GM12878 (cell line): ENCODE results near the gene SESTD1. TPM values are rescaled to one million over a fixed set of nuclear protein-coding genes. Genes with fewer than 3 reads are reported as not detected.

ENCODE experiments used
- ATAC-seq: fragments of 200-7000 bp; cut with Tn5 transposase; 3 replicates; pipeline ENCODE4 v1.9.1; 2020; ENCODE audit warnings: mild to moderate bottlenecking, moderate library complexity
- BruUV-seq: library from RNA; stranded (reverse); fragments of 400-500 nt; replicated peaks from 2 replicates; lab custom pipeline; 2021; lab: Mats Ljungman, UMichigan
- CTCF ChIA-PET: fragments of 300-600 bp; sonication (Branson Sonifier 250); formaldehyde crosslinking; extraction: SDS; loops from one replicate; lab custom pipeline; 2021; ENCODE audit warnings: inconsistent platforms; lab: Yijun Ruan, JAX
- POLR2A ChIA-PET: fragments of 350-600 bp; formaldehyde crosslinking; extraction: SDS; loops from one replicate; lab custom pipeline; 2021; ENCODE audit warnings: inconsistent platforms; lab: Charles Lee
- RAD21 ChIA-PET: fragments of 300-600 bp; sonication (Branson Sonifier 250); formaldehyde crosslinking; loops from one replicate; lab custom pipeline; 2023; ENCODE audit warnings: antibody characterized with exemption; ENCODE audit not compliant: unreplicated experiment; lab: Charles Lee
- SMC1A ChIA-PET: fragments of 300-600 bp; sonication (Branson Sonifier 250); formaldehyde crosslinking; loops from one replicate; lab custom pipeline; 2023; ENCODE audit not compliant: unreplicated experiment, uncharacterized antibody; lab: Charles Lee
- DNase-seq: peaks from one replicate; pipeline ENCODE4 v3.0.0-alpha.2; 2011; ENCODE audit warnings: low read depth, low spot score
- FAIRE-seq: peaks from 3 replicates; lab custom pipeline; 2011; peaks lifted over from hg19 to GRCh38; lab: Jason Lieb, UNC
- H2AFZ ChIP-seq: 2 replicates; pipeline ENCODE4 v1.6.0; 2011; ENCODE audit warnings: low read depth, low read length, control low read depth; ENCODE audit not compliant: control insufficient read depth
- H3K27ac ChIP-seq: 2 replicates; pipeline ENCODE4 v1.5.1; 2011; ENCODE audit warnings: control low read depth; ENCODE audit not compliant: control insufficient read depth, insufficient read depth
- H3K27me3 ChIP-seq, 2 experiments: replicated peaks in 1 of 2; 2 replicates each; pipeline versions ENCODE4 v1.6.0 to v1.6.1; 2011; ENCODE audit warnings: low read length in 1 of 2; ENCODE audit not compliant: control insufficient read depth in 2 of 2, insufficient read depth in 2 of 2
- H3K36me3 ChIP-seq, 2 experiments: 2 replicates each; pipeline ENCODE4 v1.5.1; 2011; ENCODE audit warnings: low read length in 1 of 2; ENCODE audit not compliant: control insufficient read depth in 2 of 2, insufficient read depth in 2 of 2
- H3K4me1 ChIP-seq: 2 replicates; pipeline ENCODE4 v1.6.1; 2011; ENCODE audit warnings: mild to moderate bottlenecking, low read length, moderate library complexity, mixed read lengths; ENCODE audit not compliant: control insufficient read depth, insufficient read depth
- H3K4me2 ChIP-seq: 2 replicates; pipeline ENCODE4 v1.6.0; 2011; ENCODE audit warnings: control low read depth; ENCODE audit not compliant: control insufficient read depth, insufficient read depth
- H3K4me3 ChIP-seq: fragments of 200-600 bp; sonication (generic); 2 replicates; pipeline ENCODE4 v1.5.1; 2016
- H3K79me2 ChIP-seq: 2 replicates; pipeline ENCODE4 v1.6.0; 2011; ENCODE audit warnings: low read length; ENCODE audit not compliant: control insufficient read depth, insufficient read depth
- H3K9ac ChIP-seq: 2 replicates; pipeline ENCODE4 v1.8.0; 2011; ENCODE audit warnings: low read length, control low read depth, mixed read lengths; ENCODE audit not compliant: control insufficient read depth, insufficient read depth
- H3K9me3 ChIP-seq: replicated peaks from 3 replicates; pipeline ENCODE4 v1.5.1; 2011; ENCODE audit warnings: mild to moderate bottlenecking, low read length; ENCODE audit not compliant: control insufficient read depth, insufficient read depth
- H4K20me1 ChIP-seq: 2 replicates; pipeline ENCODE4 v1.6.0; 2011; ENCODE audit not compliant: control insufficient read depth, insufficient read depth
- BHLHE40 ChIP-seq, 2 experiments: fragments of 450-650 bp in 1 of 2; IDR thresholded peaks; 2 replicates each; pipeline ENCODE4 v1.6.1; 2011 to 2017; ENCODE audit warnings: low read depth in 2 of 2, borderline replicate concordance in 1 of 2, improper control_type of control experiment in 1 of 2, low read length in 1 of 2, mild to moderate bottlenecking in 1 of 2
- EED ChIP-seq: sonication (generic); IDR thresholded peaks from 2 replicates; pipeline ENCODE4 v1.6.1; 2016; ENCODE audit warnings: antibody characterized with exemption, low read depth
- JUNB ChIP-seq: IDR thresholded peaks from 2 replicates; pipeline ENCODE4 v1.6.1; 2016; ENCODE audit warnings: antibody characterized with exemption, mild to moderate bottlenecking
- NBN ChIP-seq: fragments of 450-650 bp; IDR thresholded peaks from 2 replicates; pipeline ENCODE4 v1.6.1; 2016
- NFIC ChIP-seq: IDR thresholded peaks from 2 replicates; pipeline ENCODE4 v1.6.1; 2012; ENCODE audit warnings: low read depth, mild to moderate bottlenecking, inconsistent platforms, low read length, moderate library complexity
- RAD21 ChIP-seq: IDR thresholded peaks from 2 replicates; pipeline ENCODE4 v1.6.1; 2011; ENCODE audit warnings: mild to moderate bottlenecking, low read depth, low read length, moderate library complexity; ENCODE audit not compliant: insufficient read depth
- RUNX3 ChIP-seq: IDR thresholded peaks from 2 replicates; pipeline ENCODE4 v1.6.1; 2012; ENCODE audit warnings: low read length, inconsistent platforms
- SMC3 ChIP-seq: IDR thresholded peaks from 2 replicates; pipeline ENCODE4 v1.6.1; 2011; ENCODE audit warnings: low read length, improper control_type of control experiment, borderline replicate concordance
- TCF7 ChIP-seq: IDR thresholded peaks from 2 replicates; pipeline ENCODE4 v1.6.1; 2014; ENCODE audit warnings: antibody characterized with exemption, borderline replicate concordance
- WGBS: methylation state at CpG from one replicate; pipeline ENCODE4 v1.1.6; 2016; ENCODE audit warnings: low lambda C conversion rate; ENCODE audit not compliant: insufficient replicate concordance, insufficient coverage; ENCODE audit errors: missing lambda C conversion rate; 5-methylcytosine and 5-hydroxymethylcytosine counted together
- in situ Hi-C: fragments of 300-500 bp; cut with MboI; formaldehyde crosslinking; loops from 9 replicates; pipeline ENCODE4 v1.14.3; 2018; ENCODE audit warnings: mixed read lengths
- intact Hi-C: fragments of 100-400 bp; cut with micrococcal nuclease; formaldehyde crosslinking; loops from one replicate; pipeline ENCODE4 v1.14.2; 2022; ENCODE audit not compliant: unreplicated experiment
- polyA plus RNA-seq, 11 experiments: library from polyadenylated mRNA; depleted of rRNA in 4 of 11; unstranded in 6 of 11; stranded (reverse) in 5 of 11; fragments of >200 nt; fragmentation: Nextera tagmentation in 4 of 11; fragmentation: Illumina TruSeq in 1 of 11; extraction: Ambion mirVana in 4 of 11; extraction: Trizol in 1 of 11; gene quantifications; 1 replicate in 1 of 11; 2 replicates in 10 of 11; pipeline versions ENCODE4 v1.2.1 to v1.2.3, GENCODE V29; 2011 to 2016; ENCODE audit warnings: inconsistent platforms in 2 of 11, missing spikeins in 2 of 11, low read depth in 1 of 11
- total RNA-seq, 4 experiments: library from RNA; depleted of rRNA in 3 of 4; stranded (reverse); fragments of >200 nt in 3 of 4; fragmentation: Illumina TruSeq in 1 of 4; extraction: Trizol in 1 of 4; gene quantifications; 2 replicates each; pipeline versions ENCODE4 v1.2.1 to v1.2.3, GENCODE V29; 2013 to 2021
- TF ChIP-seq, protein P1 (sequence below): IDR thresholded peaks from 2 replicates; pipeline ENCODE4 v1.6.1; 2011; ENCODE audit warnings: low read depth, low read length, improper control_type of control experiment, borderline replicate concordance
- TF ChIP-seq, protein P2 (sequence below): IDR thresholded peaks from 2 replicates; pipeline ENCODE4 v1.6.1; 2012; ENCODE audit warnings: low read depth, low read length, improper control_type of control experiment

The SESTD1 gene
- total and polyA plus RNA-seq, 10 of the 15 experiments (the other 5 are each of a cell fraction or from before 2014, with no cell fraction given) = 4.4 to 22.7 (median 9.5) TPM

DNA sequence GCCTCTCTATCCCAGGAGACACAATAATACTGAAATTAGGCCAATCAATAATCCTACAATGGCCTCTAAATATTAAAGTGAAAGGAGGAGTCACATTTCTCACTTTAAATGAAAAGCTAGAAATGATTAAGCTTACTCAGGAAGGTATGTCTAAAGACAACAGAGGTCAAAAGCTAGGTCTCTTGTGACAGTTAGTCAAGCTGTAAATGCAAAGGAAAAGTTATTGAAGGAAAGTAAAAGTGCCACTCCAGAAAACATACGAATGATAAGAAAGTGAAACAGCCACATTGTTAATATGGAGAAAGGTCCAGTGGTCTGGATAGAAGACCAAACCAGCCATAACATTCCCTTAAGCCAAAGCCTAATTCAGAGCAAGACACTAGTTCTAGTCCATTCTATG lies 9.5 kb downstream of the SESTD1 start (continued):
- TF ChIP-seq JUNB (peak; percentile 36), NFIC (0 out of 2 replicates have a peak, but pooled peaks have one; percentile 31), SMC3 (no peak), TCF7 (no peak), BHLHE40 (IDR thresholded peaks at IDR 0.05; ENCODE audit: borderline replicate concordance in 1 of 2, low read depth in 2 of 2, low read length in 1 of 2) (no peak)
- TF ChIP-seq, protein P1, sequence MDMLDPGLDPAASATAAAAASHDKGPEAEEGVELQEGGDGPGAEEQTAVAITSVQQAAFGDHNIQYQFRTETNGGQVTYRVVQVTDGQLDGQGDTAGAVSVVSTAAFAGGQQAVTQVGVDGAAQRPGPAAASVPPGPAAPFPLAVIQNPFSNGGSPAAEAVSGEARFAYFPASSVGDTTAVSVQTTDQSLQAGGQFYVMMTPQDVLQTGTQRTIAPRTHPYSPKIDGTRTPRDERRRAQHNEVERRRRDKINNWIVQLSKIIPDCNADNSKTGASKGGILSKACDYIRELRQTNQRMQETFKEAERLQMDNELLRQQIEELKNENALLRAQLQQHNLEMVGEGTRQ = no peak

DNA sequence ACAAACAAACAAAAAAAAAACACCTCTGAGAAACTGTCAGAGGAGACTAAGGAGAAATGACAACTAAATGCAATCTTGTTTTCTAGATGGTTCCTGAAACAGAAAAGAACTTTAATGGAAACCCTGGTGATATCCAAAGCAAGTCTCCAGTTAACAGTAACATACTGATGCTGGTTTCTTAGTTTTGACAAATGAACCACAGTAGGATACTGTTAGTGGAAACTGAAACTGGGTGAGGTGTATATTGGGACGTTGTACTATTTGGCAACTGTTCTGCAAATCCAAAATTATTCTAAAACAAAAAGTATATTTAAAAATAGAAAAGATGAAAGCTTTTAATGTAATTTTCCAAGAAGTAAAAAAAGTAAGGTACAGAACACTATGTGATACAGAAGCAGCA lies 11.4 kb downstream of the SESTD1 start:
- intact Hi-C loops = loop anchor here (10.0 kb wide), 1 partner anchor 728 kb away; no protein-coding TSS in a partner anchor
- CTCF ChIA-PET = interaction anchor here (0.6 to 4.9 kb wide), 5 partner anchors 10 to 27 kb away, joined by 3 to 30 read pairs (median 3); no protein-coding TSS in a partner anchor

More for the DNA sequence above, 11.4 kb downstream of the SESTD1 start:
- ATAC-seq = peak; percentile 75
- POLR2A ChIA-PET = no interaction called here
- Histone ChIP-seq H3K9me3 (peaks cover 2% of the 10 kb centered on the region), H3K4me2 (peak overlapping the region; percentile 79)
- TF ChIP-seq, protein P2, sequence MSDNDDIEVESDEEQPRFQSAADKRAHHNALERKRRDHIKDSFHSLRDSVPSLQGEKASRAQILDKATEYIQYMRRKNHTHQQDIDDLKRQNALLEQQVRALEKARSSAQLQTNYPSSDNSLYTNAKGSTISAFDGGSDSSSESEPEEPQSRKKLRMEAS = no peak
- no peak for TF ChIP-seq EED
- no peak for TF ChIP-seq RAD21
- TF ChIP-seq RUNX3 = peak; percentile 31; the same call in 1 of the 2 replicates
- TF ChIP-seq NBN = no peak
- TF ChIP-seq, all 136 proteins: peak for 1
- Histone ChIP-seq H3K4me3 (no peak overlapping the region), H3K9ac (peak overlapping the region; percentile 24; the same call in 1 of the 2 replicates), H3K27ac (peak overlapping the region; percentile 63; the same call in 1 of the 2 replicates), H3K27me3 (no peaks in the 10 kb centered on the region), H3K79me2 (peaks cover 13% of the 10 kb centered on the region), H3K36me3 (no peaks in the 10 kb centered on the region), H3K4me1 (peaks cover 42% of the 10 kb centered on the region), H4K20me1 (no peaks in the 10 kb centered on the region), H2AFZ (no peak overlapping the region; the same call in 1 of the 2 replicates)
- FAIRE-seq = no peak
- ChIA-PET SMC1A (interaction anchor here (1.2 to 4.4 kb wide), 5 partner anchors 10 to 150 kb away, joined by 3 to 24 read pairs (median 6); no protein-coding TSS in a partner anchor), RAD21 (interaction anchor here (4.1 kb wide), 1 partner anchor 9 kb away, joined by 18 read pairs; no protein-coding TSS in a partner anchor)
- no peak for DNase-seq
- WGBS = 0% methylated on average over 1 of the region's 1 CpG
- in situ Hi-C loops = no loop called here
- no TSS peak for BruUV-seq
